ENCODE results near the gene DDAH1. TPM values are rescaled to one million over a fixed set of nuclear protein-coding genes. Genes with fewer than 3 reads are reported as not detected.

Gene DDAH1
- total and polyA plus RNA-seq, 2 of the 4 experiments (the other 2 are of a cell fraction): 78.0 to 94.5 TPM

DNA sequence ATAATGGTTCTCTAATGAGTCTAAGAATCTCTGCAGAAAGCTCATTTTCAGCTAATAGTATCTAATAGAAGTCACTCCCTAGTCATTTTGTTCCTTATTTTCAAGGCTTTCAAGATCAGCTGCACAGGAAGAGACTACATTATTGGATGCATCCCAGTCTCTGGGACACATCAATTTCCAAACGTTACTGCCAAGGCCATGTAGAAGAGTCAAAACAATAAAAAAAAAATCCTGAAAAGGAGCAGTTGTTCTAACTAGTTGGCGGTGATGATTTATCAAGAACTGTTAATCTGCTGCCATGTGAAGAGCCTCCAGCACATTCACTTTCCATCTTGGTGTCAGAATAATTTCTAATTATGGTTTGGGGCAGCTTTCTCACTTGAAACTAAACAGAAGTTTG is 5.7 kb downstream of the DDAH1 start (continued):
- TF ChIP-seq, protein P1, sequence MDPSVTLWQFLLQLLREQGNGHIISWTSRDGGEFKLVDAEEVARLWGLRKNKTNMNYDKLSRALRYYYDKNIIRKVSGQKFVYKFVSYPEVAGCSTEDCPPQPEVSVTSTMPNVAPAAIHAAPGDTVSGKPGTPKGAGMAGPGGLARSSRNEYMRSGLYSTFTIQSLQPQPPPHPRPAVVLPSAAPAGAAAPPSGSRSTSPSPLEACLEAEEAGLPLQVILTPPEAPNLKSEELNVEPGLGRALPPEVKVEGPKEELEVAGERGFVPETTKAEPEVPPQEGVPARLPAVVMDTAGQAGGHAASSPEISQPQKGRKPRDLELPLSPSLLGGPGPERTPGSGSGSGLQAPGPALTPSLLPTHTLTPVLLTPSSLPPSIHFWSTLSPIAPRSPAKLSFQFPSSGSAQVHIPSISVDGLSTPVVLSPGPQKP (IDR thresholded peaks at IDR 0.05; ENCODE audit: borderline replicate concordance, low read depth, low read length): no peak
- TF ChIP-seq MAZ (IDR thresholded peaks at IDR 0.05; ENCODE audit: borderline replicate concordance, low read depth, low read length) (no peak), NFE2L2 (IDR thresholded peaks at IDR 0.05; ENCODE audit: low read depth, low read length) (no peak)

DNA sequence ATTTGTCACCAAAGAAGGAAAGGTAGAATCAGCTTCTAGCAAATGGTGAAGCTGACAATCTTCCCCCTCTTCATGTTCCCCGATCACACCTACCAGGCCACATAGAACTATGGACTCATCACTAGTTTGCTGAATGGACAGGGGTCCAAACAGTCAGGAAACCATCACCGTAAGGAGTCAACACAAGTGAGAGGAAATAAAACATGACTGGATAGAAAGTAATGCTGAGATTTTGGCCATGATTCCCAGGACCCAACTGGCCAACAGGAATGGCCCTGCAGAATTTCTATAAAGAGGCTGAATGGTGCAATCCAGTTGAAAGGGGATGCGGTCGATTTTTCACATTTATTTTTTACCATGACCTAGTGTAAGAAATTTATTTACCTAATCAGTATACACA is 10.7 kb downstream of the DDAH1 start:
- Histone ChIP-seq H2AK9ac (replicated peaks; ENCODE audit: low read depth, low read length, poor library complexity) (no peak overlapping the region), H3K4ac (ENCODE audit: low read depth, low read length) (0 out of 2 replicates have a peak overlapping the region, but pooled peaks have one; percentile 24), H4K91ac (ENCODE audit: insufficient read depth, low read depth, low read length) (no peak overlapping the region), H4K5ac (ENCODE audit: low read depth, low read length) (no peak overlapping the region), H3K27ac (ENCODE audit: insufficient read depth, low read length) (no peak overlapping the region), H3K4me2 (ENCODE audit: low read depth, low read length) (no peak overlapping the region), H3K56ac (ENCODE audit: extremely low read depth, insufficient read depth, low read length) (no peak overlapping the region), H3K36me3 (ENCODE audit: control insufficient read depth, insufficient read depth, low read length) (peaks cover 3% of the 10 kb centered on the region), H3K79me1 (ENCODE audit: low read depth in 1 of 2, low read length in 2 of 2) (peaks cover 60 to 81% of the 10 kb centered on the region in 2 experiments), H3K27me3 (ENCODE audit: control insufficient read depth, insufficient read depth, low read length) (no peaks in the 10 kb centered on the region), H2BK20ac (ENCODE audit: low read depth, low read length) (no peak overlapping the region), H3K9ac (ENCODE audit: low read depth, low read length) (no peak overlapping the region), H3K14ac (replicated peaks; ENCODE audit: low read depth, low read length) (peak overlapping the region; percentile 40; the same call in 1 of the 2 replicates), H2AK5ac (ENCODE audit: low read depth, low read length) (no peak overlapping the region), H2AFZ (replicated peaks; ENCODE audit: low read length, poor library complexity) (no peak overlapping the region), H3K9me3 (ENCODE audit: control insufficient read depth, insufficient read depth, low read length) (no peaks in the 10 kb centered on the region), H3K4me3 (ENCODE audit: insufficient read depth, low read depth, low read length) (no peak overlapping the region), H3K18ac (ENCODE audit: low read depth, low read length) (no peak overlapping the region), H4K8ac (ENCODE audit: low read depth in 2 of 2, low read length in 2 of 2) (no peak overlapping the region), H2BK5ac (ENCODE audit: low read depth, low read length, poor library complexity, severe bottlenecking) (peak overlapping the region; percentile 47), H3K4me1 (ENCODE audit: control insufficient read depth, insufficient read depth, low read length) (peaks cover 9% of the 10 kb centered on the region), H2BK15ac (ENCODE audit: low read depth, low read length) (no peak overlapping the region), H3K23ac (ENCODE audit: low read depth, low read length) (peak overlapping the region; percentile 38; the same call in 1 of the 2 replicates), H4K20me1 (ENCODE audit: insufficient read depth, low read length) (peaks cover 24% of the 10 kb centered on the region; the same call in 1 of the 2 replicates), H2BK120ac (ENCODE audit: low read depth, low read length) (no peak overlapping the region), H3K9me1 (ENCODE audit: insufficient read depth, low read length) (peaks cover 12% of the 10 kb centered on the region)
- CTCF ChIA-PET: interaction anchor here (0.7 kb wide), 1 partner anchor 147 kb away, joined by 5 read pairs; no protein-coding TSS in a partner anchor
- WGBS, 2 experiments (ENCODE audit: extremely low coverage in 2 of 2, insufficient read length in 1 of 2): no CpG with 5 or more reads among the region's 4 CpGs
- ATAC-seq (ENCODE audit: low read depth): no peak
- in situ Hi-C loops (cut with MboI; ENCODE audit: low sequenced_read_pairs) (no loop called here), dilution Hi-C loops (cut with HindIII; ENCODE audit: low sequenced_read_pairs, unreplicated experiment) (no loop called here), intact Hi-C loops (cut with micrococcal nuclease) (no loop called here)
- POLR2A ChIA-PET (ENCODE audit: unreplicated experiment): no interaction called here
- no TSS peak for BruUV-seq (replicated peaks)
- DNase-seq: no peak
- no peak for TF ChIP-seq SMC3 (IDR thresholded peaks at IDR 0.05; ENCODE audit: low read depth, low read length)
- no peak for TF ChIP-seq RFX5 (IDR thresholded peaks at IDR 0.05; ENCODE audit: low read depth, low read length)
- no peak for TF ChIP-seq MXI1 (IDR thresholded peaks at IDR 0.05; ENCODE audit: borderline replicate concordance, low read depth, low read length)
- no peak for TF ChIP-seq BHLHE40 (IDR thresholded peaks at IDR 0.05; ENCODE audit: low read depth, low read length)
- TF ChIP-seq, protein P2, sequence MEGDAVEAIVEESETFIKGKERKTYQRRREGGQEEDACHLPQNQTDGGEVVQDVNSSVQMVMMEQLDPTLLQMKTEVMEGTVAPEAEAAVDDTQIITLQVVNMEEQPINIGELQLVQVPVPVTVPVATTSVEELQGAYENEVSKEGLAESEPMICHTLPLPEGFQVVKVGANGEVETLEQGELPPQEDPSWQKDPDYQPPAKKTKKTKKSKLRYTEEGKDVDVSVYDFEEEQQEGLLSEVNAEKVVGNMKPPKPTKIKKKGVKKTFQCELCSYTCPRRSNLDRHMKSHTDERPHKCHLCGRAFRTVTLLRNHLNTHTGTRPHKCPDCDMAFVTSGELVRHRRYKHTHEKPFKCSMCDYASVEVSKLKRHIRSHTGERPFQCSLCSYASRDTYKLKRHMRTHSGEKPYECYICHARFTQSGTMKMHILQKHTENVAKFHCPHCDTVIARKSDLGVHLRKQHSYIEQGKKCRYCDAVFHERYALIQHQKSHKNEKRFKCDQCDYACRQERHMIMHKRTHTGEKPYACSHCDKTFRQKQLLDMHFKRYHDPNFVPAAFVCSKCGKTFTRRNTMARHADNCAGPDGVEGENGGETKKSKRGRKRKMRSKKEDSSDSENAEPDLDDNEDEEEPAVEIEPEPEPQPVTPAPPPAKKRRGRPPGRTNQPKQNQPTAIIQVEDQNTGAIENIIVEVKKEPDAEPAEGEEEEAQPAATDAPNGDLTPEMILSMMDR (conservative IDR thresholded peaks at IDR 0.05; ENCODE audit: low read depth, low read length): no peak
- TF ChIP-seq FOS (IDR thresholded peaks at IDR 0.05; ENCODE audit: low read depth, low read length): no peak
- TF ChIP-seq CEBPB (IDR thresholded peaks at IDR 0.05; ENCODE audit: low read depth, low read length): no peak
- no peak for TF ChIP-seq RCOR1 (IDR thresholded peaks at IDR 0.05; ENCODE audit: insufficient replicate concordance, low read length)
- no peak for TF ChIP-seq RAD21 (IDR thresholded peaks at IDR 0.05; ENCODE audit: low read length)
- no peak for TF ChIP-seq MAZ (IDR thresholded peaks at IDR 0.05; ENCODE audit: borderline replicate concordance, low read depth, low read length)
- TF ChIP-seq CHD1 (IDR thresholded peaks at IDR 0.05; ENCODE audit: low read depth, low read length): no peak
- TF ChIP-seq, protein P1 (IDR thresholded peaks at IDR 0.05; ENCODE audit: borderline replicate concordance, low read depth, low read length): no peak
- no peak for TF ChIP-seq POLR2A (IDR thresholded peaks at IDR 0.05; ENCODE audit: low read depth, low read length)
